ENCODE results near the gene RANBP9. TPM values are rescaled to one million over a fixed set of nuclear protein-coding genes. Genes with fewer than 3 reads are reported as not detected.

Gene RANBP9
- total RNA-seq, 1 donor from 2014 or later: 72.0 TPM

- Mint-ChIP-seq H3K9me3 (ENCODE audit: low read depth) (peaks cover 13% of the 10 kb centered on the region), H3K27me3 (ENCODE audit: low read depth) (no peaks in the 10 kb centered on the region), H3K27ac (ENCODE audit: unreplicated experiment) (peak within 1 kb of the TSS; percentile 98), H3K4me3 (ENCODE audit: unreplicated experiment) (peak within 1 kb of the TSS; percentile 93), H3K4me1 (ENCODE audit: low read depth) (peaks cover 17% of the 10 kb centered on the region), H3K36me3 (ENCODE audit: low read depth) (peaks cover 2% of the 10 kb centered on the region)
- DNase-seq (ENCODE audit: low spot score): no peak
- no peak for TF ChIP-seq CTCF (IDR thresholded peaks at IDR 0.05)
Observed at GRCh38 chr6:13574571-13575376, 136.9 kb downstream of the RANBP9 start, which contains the start of gene SIRT5. Gene SIRT5, plus strand, starts transcription at chr6:13574601. Its CDS starts 9,510 bp downstream, at chr6:13584111.

DNA sequence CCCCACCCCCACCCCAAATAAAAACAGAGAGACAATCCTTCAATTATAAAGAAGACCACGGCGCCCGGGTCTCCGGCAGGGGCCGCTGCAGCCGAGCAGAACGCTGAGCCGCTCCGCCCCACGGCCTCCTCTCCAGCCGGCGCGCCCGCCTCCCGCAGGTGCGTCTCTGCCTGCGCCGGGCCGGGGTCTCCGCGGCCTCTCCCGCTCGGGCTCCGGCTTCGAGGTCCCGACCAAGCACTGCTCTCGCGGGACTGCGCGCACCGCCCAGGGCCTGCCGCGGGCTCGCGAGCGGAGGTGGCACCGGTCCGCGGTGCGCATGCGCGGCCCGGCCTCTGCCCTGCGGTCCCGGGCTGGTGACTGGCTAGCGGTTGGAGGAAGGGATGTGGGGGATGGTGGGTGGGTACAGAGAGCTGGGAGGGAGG is 137.5 kb downstream of the RANBP9 start:
- H3K27me3 Mint-ChIP-seq (ENCODE audit: low read depth): no peaks in the 10 kb centered on the region
- DNase-seq (ENCODE audit: low spot score): peak; percentile 97
- peaks cover 17% of the 10 kb centered on the region for H3K4me1 Mint-ChIP-seq (ENCODE audit: low read depth)
- peaks cover 13% of the 10 kb centered on the region for H3K9me3 Mint-ChIP-seq (ENCODE audit: low read depth)
- peaks cover 2% of the 10 kb centered on the region for H3K36me3 Mint-ChIP-seq (ENCODE audit: low read depth)
- peak overlapping the region; percentile 93 for H3K4me3 Mint-ChIP-seq (ENCODE audit: unreplicated experiment)
- TF ChIP-seq CTCF (IDR thresholded peaks at IDR 0.05): peak; percentile 81
- peak overlapping the region; percentile 98 for H3K27ac Mint-ChIP-seq (ENCODE audit: unreplicated experiment)

DNA sequence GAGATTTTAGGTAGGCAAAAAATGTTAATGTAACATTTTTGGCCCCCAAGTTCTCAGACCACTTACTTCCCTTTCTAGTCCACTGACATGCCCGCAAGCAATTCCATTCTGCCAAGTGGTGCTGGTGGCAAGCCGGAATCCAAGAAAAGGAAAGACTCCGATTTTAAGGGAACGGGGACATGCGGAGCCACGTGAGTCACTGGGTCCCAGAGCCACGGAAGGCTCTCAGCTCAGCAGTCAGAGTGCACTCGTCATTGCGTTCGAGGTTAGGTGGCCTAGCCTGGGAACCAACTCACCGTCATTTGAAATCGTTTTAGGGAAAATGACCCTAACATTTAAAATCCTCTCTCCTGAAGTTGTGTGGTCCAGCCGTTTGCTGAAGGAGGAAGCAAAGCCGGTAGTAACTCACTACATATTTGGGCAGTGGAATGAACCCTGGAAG is 137.9 kb downstream of the RANBP9 start:
- Mint-ChIP-seq H3K4me1 (ENCODE audit: low read depth) (peaks cover 17% of the 10 kb centered on the region), H3K4me3 (ENCODE audit: unreplicated experiment) (peak overlapping the region; percentile 74), H3K9me3 (ENCODE audit: low read depth) (peaks cover 13% of the 10 kb centered on the region), H3K36me3 (ENCODE audit: low read depth) (peaks cover 2% of the 10 kb centered on the region), H3K27me3 (ENCODE audit: low read depth) (no peaks in the 10 kb centered on the region), H3K27ac (ENCODE audit: unreplicated experiment) (peak overlapping the region; percentile 84)
- TF ChIP-seq CTCF (IDR thresholded peaks at IDR 0.05): no peak
- no peak for DNase-seq (ENCODE audit: low spot score)

DNA sequence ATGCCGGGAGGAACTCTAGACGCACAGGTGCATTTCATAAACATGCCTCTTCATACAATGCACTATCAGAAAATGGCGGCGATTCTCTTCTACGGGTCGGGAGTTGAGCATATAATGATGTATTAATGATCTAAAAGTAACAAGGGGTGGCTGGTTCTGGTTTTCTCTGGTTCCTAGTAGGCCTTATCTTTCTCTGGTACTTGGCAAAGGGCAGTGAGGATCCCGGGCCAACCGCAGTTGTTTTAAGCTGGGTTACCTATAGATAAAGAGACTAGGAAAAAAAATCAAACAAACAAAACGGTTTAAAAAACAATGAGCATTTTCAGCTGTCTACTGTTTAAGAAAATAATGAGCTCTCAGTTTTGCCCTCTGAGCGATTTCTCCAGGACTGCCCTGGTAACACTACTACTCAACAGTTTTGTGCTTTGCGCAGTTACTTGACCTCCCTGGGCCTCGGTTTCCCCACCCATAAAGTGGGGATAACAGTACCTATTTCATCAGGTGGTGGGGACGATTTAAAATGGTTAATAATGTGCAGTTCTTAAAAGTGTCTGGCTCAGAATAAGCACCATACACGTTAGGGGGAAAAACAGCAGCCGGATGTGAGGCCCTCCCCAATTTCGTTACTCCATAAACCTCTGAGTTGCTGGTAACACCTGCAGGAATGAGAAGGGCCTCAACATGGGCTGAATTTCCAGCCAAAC is 138.5 kb downstream of the RANBP9 start:
- peaks cover 12% of the 10 kb centered on the region for H3K9me3 Mint-ChIP-seq (ENCODE audit: low read depth)
- peaks cover 2% of the 10 kb centered on the region for H3K36me3 Mint-ChIP-seq (ENCODE audit: low read depth)
- H3K4me1 Mint-ChIP-seq (ENCODE audit: low read depth): peaks cover 17% of the 10 kb centered on the region
- H3K4me3 Mint-ChIP-seq (ENCODE audit: unreplicated experiment): peak overlapping the region; percentile 74
- H3K27me3 Mint-ChIP-seq (ENCODE audit: low read depth): peaks cover 3% of the 10 kb centered on the region
- no peak for TF ChIP-seq CTCF (IDR thresholded peaks at IDR 0.05)
- no peak overlapping the region for H3K27ac Mint-ChIP-seq (ENCODE audit: unreplicated experiment)
- DNase-seq (ENCODE audit: low spot score): no peak

DNA sequence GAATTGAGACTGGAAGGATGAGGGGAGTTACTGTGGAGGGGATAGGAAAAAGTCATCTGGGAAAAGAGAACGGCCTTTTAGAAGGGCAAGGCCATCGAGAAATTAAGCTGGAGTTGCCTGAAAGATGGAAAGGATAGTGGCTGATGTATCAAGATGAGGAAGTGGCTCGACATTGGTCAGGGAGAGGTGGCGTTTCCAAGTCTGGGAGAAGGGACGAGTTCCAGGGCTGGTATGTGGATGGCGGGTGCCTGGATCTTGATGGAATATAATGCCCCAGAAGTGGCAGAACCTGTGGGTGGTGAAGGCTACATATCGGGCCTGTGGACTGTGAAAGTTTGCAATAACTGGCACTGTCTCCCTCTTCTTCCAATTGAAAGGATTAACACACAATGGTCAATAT is 139.4 kb downstream of the RANBP9 start:
- Mint-ChIP-seq H3K9me3 (ENCODE audit: low read depth) (peaks cover 7% of the 10 kb centered on the region), H3K36me3 (ENCODE audit: low read depth) (no peaks in the 10 kb centered on the region), H3K27ac (ENCODE audit: unreplicated experiment) (no peak overlapping the region), H3K4me3 (ENCODE audit: unreplicated experiment) (no peak overlapping the region), H3K4me1 (ENCODE audit: low read depth) (peaks cover 17% of the 10 kb centered on the region), H3K27me3 (ENCODE audit: low read depth) (peaks cover 5% of the 10 kb centered on the region)
- DNase-seq (ENCODE audit: low spot score): no peak
- TF ChIP-seq CTCF (IDR thresholded peaks at IDR 0.05): no peak

Data from chondrocyte (in vitro differentiated cells).